Skeletal muscle cell (primary cell): ENCODE measurements around the gene TXN2.
"Not testable (repeated sequence)": the region's sequence is repeated elsewhere in the genome, so short reads cannot be mapped to it uniquely, and the experiment has no call there.

Experiments used
- DNase-seq: peaks from one replicate; pipeline ENCODE4 v3.0.0-alpha.2; 2010; ENCODE audit warnings: low read depth
- H3K4me3 ChIP-seq: 2 replicates; pipeline ENCODE4 v1.5.1; 2011; ENCODE audit warnings: low read depth, mild to moderate bottlenecking, control low read depth, low read length, moderate library complexity

The TXN2 gene

DNA sequence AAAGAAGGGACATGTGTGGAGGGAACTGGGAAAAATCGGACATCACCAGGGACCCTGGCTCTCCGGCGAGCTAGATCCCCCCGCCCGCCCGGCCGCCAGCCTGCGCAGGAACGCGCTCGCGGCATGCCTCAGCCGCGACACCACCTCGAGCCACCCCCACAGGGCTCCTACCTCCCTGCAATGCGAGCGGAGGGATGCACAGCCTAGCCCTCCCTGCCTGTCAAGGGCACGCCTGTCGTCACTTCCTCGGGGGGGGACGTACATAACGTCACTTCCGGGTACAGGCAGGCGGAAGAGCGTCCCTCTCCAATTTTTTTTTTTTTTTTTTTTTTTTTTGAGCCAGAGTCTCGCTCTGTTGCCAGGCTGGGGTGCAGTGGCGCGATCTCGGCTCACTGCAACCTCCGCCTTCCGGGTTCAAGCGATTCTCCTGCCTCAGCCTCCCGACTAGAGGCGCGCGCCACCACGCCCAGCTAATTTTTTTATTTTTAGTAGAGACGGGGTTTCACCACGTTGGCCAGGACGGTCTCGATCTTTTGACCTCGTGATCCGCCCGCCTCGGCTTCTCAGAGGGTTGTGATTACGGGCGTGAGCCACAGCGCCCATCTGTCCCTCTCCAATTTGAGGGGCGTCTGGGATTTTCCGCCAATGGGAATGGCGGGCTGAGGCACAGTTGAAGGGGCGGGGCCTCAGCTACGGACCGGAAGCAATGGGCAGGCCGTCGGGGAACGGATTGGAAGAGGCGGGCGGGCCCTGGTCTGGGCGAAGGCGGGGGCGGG lies at the start of gene TXN2:
TXN2 (minus strand) TSS at position 248 of the 776 bp plus-strand sequence. CDS start 803 bp downstream, outside the sequence.
- DNase-seq, result peak; percentile 90
- peak within 1 kb of the TSS; percentile 77 for H3K4me3 ChIP-seq

- H3K4me3 ChIP-seq, result peak within 1 kb of the TSS; percentile 82
- DNase-seq, result peak; percentile 99
These were observed 47.6 kb upstream of the TXN2 start, which contains the start of gene EIF3D for GRCh38 chr22:36528795-36529751. Gene EIF3D, minus strand, starts transcription at chr22:36529166. Its CDS starts 3,045 bp downstream, at chr22:36526121.

- H3K4me3 ChIP-seq, result peak overlapping the region; percentile 82
- DNase-seq, result no peak
These were observed 46.9 kb upstream of the TXN2 start for GRCh38 chr22:36528341-36528740.

DNA sequence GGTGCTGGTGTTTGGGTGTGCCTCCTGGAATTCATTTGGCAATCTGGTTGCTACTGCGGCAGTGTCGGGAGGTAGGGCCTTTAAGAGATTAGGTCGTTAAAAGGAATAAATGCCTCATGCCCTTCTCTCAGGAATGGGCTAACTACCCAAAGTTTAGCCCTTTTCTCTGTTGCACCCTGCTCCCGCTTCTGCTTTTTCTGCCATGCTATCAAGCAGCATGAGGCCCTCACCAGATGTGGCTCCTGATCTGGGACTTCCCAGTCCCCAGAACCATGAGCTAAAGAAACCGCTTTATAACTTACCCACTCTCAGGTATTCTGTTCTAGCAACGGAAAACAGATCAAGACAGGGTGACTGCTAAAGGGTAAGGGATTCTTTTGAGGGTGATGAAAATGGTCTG lies 41.2 kb upstream of the TXN2 start:
- H3K4me3 ChIP-seq, result no peak overlapping the region
- DNase-seq, result no peak

DNA sequence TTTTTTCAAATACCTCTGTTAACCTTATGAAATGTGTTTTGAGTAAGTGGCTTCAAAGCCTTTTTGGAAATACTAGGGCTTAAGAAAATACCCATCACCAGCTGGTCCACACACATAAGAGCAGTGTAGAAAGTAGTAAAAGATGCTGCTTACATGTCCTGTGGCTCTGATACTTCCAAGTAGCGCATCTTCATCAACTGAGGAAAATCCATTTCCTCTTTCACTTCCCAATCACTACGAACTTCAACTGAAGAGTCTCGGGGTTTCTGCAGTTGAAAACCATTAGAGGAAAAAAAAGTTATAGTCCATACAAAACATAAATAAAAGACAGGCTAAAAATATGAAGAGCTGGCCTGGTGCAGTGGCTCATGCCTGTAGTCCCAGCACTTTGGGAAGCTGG lies 39.0 kb upstream of the TXN2 start:
- DNase-seq, result no peak
- H3K4me3 ChIP-seq, result no peak overlapping the region

DNA sequence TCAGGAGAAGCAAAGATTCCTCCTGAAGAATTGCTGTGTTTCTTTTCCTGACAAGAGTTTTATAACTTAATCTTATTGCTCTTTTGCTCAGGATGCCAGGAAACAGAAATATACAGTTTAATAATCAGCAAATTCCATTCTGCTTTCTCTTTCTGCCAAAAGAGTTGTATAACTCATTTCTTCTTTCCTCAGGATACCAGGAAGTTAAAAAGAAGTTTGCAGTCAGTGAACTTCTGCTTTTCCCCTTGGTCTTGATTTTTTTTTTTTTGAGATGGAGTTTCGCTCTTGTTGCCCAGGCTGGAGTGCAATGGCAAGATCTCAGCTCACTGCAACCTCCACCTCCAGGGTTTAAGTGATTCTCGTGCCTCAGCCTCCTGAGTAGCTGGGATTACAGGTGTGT lies 38.5 kb upstream of the TXN2 start:
- not testable (repeated sequence) for DNase-seq, H3K4me3 ChIP-seq

- no peak overlapping the region for H3K4me3 ChIP-seq
- DNase-seq, result no peak
These were observed 33.3 kb upstream of the TXN2 start for GRCh38 chr22:36514766-36515165.

- H3K4me3 ChIP-seq, result no peak overlapping the region
- no peak for DNase-seq
These were observed 31.6 kb upstream of the TXN2 start for GRCh38 chr22:36512991-36513390.

- no peak overlapping the region for H3K4me3 ChIP-seq
- DNase-seq, result no peak
These were observed 30.9 kb upstream of the TXN2 start for GRCh38 chr22:36512333-36512732.

GRCh38 chr22:36510966-36511881 lies 29.8 kb upstream of the TXN2 start:
- no peak overlapping the region for H3K4me3 ChIP-seq

DNA sequence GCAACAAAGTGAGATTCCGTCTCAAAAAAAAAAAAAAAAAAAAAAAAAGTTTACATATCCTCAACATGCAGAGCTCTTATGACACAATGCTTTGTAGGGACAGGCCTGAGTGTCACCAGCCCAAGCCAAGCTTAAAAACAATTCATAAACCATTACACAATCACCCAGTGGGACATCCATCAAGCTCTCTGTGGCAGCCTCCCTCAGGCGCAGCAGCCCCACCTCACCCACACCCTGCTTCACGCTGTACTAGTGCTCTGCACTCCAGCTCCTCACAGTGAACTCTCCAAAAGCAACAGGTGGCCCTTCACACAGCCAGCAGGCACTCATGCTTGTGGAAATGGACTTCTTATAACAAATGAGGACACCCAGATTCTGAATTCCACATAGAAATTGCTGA lies 28.9 kb upstream of the TXN2 start:
- no peak for DNase-seq
- no peak overlapping the region for H3K4me3 ChIP-seq

More at GRCh38 chr22:36510966-36511881, 29.8 kb upstream of the TXN2 start:
- DNase-seq, result no peak

- peak overlapping the region; percentile 61 for H3K4me3 ChIP-seq
- no peak for DNase-seq
These were observed 26.1 kb upstream of the TXN2 start for GRCh38 chr22:36507518-36508010.

- peak; percentile 29 for DNase-seq
- H3K4me3 ChIP-seq, result peak within 1 kb of the TSS; percentile 61
These were observed 25.4 kb upstream of the TXN2 start, which contains the start of gene FOXRED2 for GRCh38 chr22:36506637-36507517. Gene FOXRED2, minus strand, starts transcription at chr22:36507040. Its CDS starts 618 bp downstream, at chr22:36506422.

GRCh38 chr22:36505998-36506635 lies 24.7 kb upstream of the TXN2 start:
- peak overlapping the region; percentile 61 for H3K4me3 ChIP-seq
- no peak for DNase-seq

DNA sequence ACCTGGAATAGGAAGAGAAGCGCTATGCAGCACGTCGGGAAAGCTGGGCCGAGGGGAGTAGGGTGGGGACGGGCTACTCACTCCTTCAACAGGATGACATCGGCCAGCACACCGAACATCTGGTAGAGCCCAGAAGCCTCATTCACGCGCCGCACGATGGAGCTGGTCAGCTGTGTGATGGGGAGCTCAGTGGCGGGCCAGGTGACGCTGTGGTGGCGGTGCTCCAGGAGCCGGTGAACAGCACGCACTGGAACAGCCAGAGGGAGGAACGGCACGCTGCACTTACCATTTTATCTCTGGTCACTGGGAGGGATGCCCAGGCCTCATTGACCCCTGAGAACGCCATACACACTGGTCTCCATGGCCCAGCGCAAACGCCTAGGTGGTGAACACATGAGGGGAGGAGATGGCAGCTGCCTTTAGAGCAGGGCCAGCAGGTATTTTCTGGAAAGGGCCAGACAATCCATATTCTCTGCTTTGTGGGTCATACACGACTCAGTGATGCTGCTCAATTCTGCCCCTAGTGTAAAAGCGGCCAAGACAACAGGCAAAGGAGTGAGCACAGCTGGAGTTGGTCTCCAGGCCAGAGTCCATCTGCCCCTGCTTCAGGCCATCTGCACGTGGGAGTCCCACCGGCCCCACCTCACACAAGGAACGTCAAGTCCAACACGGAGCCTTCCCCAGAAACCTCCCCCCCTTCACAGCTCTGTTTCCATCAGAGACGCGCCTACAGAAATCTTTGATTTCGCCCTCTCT lies 16.6 kb upstream of the TXN2 start:
- no peak overlapping the region for H3K4me3 ChIP-seq
- no peak for DNase-seq

GRCh38 chr22:36493690-36494110 lies 12.3 kb upstream of the TXN2 start:
- DNase-seq, result no peak
- no peak overlapping the region for H3K4me3 ChIP-seq

- no peak for DNase-seq
- no peak overlapping the region for H3K4me3 ChIP-seq
These were observed 10.7 kb upstream of the TXN2 start for GRCh38 chr22:36492109-36492508.
